ENCODE results near the gene ATG2B.
A peak's percentile ranks its signal among the peaks of the same experiment; 100 is the strongest.

Gene ATG2B

DNA sequence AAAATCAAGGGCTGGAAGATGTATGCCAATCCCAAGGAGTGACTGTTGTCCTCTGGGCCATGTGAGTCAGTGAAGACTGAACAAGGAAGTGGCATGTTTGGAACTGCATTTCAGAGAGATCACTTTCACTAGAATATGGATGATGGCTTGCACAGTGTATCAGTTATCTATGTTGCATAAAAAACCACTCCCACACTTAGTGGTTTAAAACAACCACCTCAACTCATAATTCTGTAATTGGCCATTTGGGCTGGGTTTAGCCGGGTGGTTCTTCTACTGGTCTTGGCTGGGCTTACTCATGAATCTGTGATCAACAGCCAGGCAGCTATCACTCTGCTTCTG is 91.7 kb downstream of the ATG2B start:
- no peak for DNase-seq (ENCODE audit: low spot score)

DNA sequence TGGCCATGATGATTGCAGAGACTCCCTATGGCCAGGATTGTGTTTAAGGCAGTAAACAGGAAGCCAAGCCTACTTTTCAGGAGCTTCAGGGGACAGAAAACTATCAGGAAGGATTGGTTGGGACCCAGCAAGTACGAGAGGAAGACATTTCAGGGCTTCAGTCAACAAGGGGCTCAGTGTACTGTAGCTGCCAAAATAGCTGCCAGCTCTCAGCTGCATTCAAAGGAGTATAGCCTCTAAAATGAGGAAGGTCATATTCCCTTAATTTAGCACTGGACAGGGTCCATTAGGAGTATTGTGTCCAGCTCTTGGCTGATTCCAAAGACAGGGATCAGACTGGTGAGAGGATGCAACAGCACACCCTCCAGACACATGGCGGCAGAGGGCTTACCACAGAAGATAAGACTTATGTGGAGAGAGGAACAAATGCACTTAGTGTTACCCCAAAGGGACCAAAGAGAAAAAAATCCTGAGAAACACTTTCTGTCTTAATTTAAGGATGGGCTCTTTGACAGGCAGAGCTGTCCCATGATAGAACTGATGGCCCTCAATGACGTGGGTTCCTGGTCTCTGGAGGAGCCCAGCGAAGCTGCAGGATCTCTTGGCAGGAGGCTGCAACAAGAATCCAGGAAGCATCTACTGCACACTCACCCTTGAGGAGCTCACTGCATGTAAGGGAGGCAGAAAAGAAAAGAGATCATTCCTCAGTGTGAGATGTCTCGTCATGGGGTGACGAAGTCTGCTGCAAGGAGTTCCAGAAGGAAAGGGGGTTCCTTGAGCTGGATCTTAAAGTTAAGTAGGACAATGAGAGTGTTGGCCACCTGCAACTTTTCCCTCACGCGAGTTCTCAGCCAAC is 92.3 kb downstream of the ATG2B start:
- no peak for DNase-seq (ENCODE audit: low spot score)

DNA sequence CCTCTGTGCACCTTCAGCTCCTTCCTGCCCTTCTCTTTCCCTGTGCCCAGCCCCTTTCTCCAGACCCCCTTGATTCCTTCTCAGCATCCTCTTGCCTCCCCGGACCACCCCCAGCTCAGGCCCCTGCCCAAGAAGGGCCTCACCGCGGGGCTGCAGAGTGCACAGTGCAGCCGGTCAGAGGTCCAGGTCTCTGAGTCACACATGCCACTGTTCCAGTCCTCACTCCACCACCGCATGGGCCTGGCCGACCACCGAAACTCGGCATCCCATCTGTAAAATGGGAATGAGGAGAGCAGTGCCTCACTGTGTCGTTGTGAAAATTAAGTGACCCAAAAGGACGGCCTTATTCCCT is 93.8 kb downstream of the ATG2B start:
- no peak for DNase-seq (ENCODE audit: low spot score)

GRCh38 chr14:96268431-96269358 is 94.4 kb downstream of the ATG2B start:
- DNase-seq (ENCODE audit: low spot score): peak; percentile 17

- DNase-seq (ENCODE audit: low spot score): no peak
Measured at GRCh38 chr14:96267916-96268315, 95.2 kb downstream of the ATG2B start.

DNA sequence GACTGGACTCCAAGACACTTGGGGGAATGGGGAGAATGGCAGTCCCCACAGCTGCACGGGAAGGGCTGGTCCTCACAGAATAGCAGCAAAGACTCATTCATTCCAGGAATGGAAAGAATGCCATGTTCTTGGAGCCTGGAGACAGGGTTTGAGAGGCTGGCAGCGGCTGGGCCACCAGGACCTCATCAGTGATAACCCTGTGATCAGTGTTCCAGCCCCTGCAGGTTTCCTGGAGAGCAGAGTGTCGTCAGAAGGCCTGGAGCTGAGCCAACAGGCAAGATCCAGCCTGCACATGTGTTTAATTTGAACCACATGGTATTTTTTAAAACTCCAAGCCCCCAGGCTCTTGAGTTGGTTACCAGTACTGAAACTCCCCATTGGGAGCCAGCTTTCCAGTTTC is 95.8 kb downstream of the ATG2B start:
- no peak for DNase-seq (ENCODE audit: low spot score)

DNA sequence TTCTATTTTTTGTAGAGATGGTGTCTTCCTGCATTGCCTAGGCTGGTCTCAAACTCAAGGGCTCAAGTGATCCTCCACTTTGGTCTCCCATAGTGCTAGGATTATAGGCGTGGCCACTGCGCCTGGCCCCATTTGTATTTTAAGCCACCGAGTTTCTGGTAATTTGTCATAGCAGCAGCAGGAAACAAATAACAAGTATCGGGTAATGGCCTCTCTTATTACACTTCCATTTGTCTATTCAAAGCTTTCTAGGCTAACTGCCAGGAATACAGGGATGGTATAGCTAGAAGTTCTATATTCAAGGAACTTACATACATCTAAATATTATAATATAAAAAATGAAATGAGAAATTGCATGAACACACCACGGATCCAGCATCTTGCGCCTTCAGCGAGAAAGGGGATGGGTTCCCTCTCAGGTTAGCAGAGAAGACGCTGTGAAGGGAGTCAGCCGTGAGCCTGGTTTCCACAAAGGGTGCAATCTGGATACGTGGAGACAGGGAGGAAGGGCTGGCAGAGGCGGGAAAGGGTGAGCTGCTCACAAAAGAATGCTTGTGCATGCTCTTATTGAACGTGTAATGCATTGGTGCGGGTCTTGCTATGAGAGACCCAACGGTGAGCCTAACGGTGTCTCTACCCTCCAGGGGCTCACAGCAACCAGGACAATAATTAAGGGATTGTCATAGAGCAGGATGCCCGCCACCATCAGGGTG is 97.6 kb downstream of the ATG2B start:
- no peak for DNase-seq (ENCODE audit: low spot score)

- no peak for DNase-seq (ENCODE audit: low spot score)
Measured at GRCh38 chr14:96264853-96265252, 98.3 kb downstream of the ATG2B start.

DNA sequence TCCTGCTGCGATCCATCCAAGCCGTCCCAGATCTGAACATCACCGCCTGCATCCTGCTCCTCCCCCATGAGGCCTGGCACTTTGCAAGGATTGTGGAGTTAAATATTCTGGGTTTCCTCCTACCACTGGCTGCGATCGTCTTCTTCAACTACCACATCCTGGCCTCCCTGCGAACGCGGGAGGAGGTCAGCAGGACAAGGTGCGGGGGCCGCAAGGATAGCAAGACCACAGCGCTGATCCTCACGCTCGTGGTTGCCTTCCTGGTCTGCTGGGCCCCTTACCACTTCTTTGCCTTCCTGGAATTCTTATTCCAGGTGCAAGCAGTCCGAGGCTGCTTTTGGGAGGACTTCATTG is 99.0 kb downstream of the ATG2B start:
- DNase-seq (ENCODE audit: low spot score): no peak

DNA sequence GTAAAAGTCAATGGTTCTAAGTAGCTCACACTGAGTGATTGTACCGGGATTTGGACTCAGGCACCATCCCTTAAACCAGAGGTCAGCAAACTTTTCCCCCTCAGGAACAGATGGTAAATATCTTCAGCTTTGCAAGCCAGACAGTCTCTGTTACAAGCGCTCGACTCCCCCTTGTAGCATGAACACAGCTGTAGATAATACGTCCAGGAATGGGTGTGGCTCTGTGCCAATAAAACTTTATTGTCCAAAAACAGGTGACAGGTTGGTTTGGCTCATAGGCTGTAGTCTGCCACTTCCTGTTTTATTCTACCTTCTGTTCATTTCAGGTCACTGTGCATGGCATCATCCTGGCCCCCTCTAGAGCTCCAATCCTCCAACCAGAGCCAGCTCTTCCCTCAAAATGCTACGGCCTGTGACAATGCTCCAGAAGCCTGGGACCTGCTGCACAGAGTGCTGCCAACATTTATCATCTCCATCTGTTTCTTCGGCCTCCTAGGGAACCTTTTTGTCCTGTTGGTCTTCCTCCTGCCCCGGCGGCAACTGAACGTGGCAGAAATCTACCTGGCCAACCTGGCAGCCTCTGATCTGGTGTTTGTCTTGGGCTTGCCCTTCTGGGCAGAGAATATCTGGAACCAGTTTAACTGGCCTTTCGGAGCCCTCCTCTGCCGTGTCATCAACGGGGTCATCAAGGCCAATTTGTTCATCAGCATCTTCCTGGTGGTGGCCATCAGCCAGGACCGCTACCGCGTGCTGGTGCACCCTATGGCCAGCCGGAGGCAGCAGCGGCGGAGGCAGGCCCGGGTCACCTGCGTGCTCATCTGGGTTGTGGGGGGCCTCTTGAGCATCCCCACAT is 99.6 kb downstream of the ATG2B start:
- no peak for DNase-seq (ENCODE audit: low spot score)

GRCh38 chr14:96261772-96262655 is 101.1 kb downstream of the ATG2B start:
- DNase-seq (ENCODE audit: low spot score): no peak

GRCh38 chr14:96261053-96261452 is 102.1 kb downstream of the ATG2B start:
- DNase-seq (ENCODE audit: low spot score): no peak

- no peak for DNase-seq (ENCODE audit: low spot score)
Measured at GRCh38 chr14:96260341-96260821, 102.8 kb downstream of the ATG2B start.

- DNase-seq (ENCODE audit: low spot score): no peak
Measured at GRCh38 chr14:96257900-96258299, 105.2 kb downstream of the ATG2B start.

DNA sequence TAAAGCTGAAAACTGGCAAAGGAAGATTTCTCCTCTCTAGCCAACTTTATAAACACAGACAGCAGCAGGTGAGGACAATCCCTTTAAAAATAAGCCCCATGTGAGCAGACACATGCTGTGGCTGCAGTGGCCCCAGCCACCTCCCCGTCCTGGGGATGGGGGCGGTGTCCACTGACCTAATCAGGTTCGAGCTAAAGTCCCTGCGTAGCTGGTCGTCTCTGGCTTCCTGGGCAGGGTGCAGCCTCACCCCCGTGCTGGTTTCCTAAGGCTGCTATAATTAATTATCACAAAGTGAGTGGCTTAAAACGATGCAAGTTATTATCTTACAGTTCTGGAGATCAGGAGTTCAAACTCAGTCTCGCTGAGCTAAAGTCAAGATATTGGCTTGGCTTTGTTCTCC is 106.1 kb downstream of the ATG2B start:
- no peak for DNase-seq (ENCODE audit: low spot score)

- no peak for DNase-seq (ENCODE audit: low spot score)
Measured at GRCh38 chr14:96256407-96256806, 106.7 kb downstream of the ATG2B start.

- no peak for DNase-seq (ENCODE audit: low spot score)
Measured at GRCh38 chr14:96255501-96256366, 107.4 kb downstream of the ATG2B start, which contains the start of gene BDKRB1. BDKRB1 (plus strand) TSS chr14:96256210; CDS start chr14:96263683, 7,473 bp downstream.

DNA sequence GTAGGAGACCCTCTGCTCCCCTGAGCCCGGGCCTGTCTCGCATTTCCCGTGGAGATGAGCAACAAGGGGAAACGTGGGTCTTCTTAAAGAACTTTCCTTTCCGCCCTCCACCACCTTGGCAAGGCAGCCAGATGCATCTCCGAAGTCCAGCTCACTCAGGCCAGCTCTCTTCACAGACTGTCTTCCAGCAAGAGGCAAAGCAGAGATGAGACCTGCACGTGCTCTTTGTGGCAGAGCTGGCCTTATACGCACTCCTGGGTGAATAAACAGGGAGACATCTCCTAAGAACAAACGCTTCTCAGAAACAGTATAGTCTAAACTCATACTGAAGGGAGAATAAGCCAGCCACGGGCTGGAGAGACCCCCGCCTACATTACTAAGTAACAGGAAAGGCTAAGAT is 108.5 kb downstream of the ATG2B start:
- no peak for DNase-seq (ENCODE audit: low spot score)

GRCh38 chr14:96252999-96253539 is 110.1 kb downstream of the ATG2B start:
- peak; percentile 22 for DNase-seq (ENCODE audit: low spot score)

Data from kidney capillary endothelial cell (primary cell).